ENCODE data around the gene MRPL52. TPM values are rescaled to one million over a fixed set of nuclear protein-coding genes. Genes with fewer than 3 reads are reported as not detected.
"Not testable (repeated sequence)": the region's sequence is repeated elsewhere in the genome, so short reads cannot be mapped to it uniquely, and the experiment has no call there.

The MRPL52 gene
- total and polyA plus RNA-seq, 2 experiments from 2014 or later = 97.9 to 259 TPM

- H3K4me3 ChIP-seq = no peak overlapping the region
- no peak for TF ChIP-seq CTCF (IDR thresholded peaks at IDR 0.05; ENCODE audit: low read depth, low read length)
- peak in 1 of 2 donors; percentile 43 for DNase-seq (ENCODE audit: low read depth in 1 of 2, low spot score in 1 of 2)
- H3K36me3 ChIP-seq = no peaks in the 10 kb centered on the region
- no peaks in the 10 kb centered on the region for H3K9me3 ChIP-seq (ENCODE audit: low read depth)
- no peaks in the 10 kb centered on the region for H3K4me1 ChIP-seq (ENCODE audit: low read depth)
- no peak overlapping the region for H3K27ac ChIP-seq
- no peaks in the 10 kb centered on the region for H3K27me3 ChIP-seq
These were observed 38.4 kb upstream of the MRPL52 start for GRCh38 chr14:22791301-22791700.

GRCh38 chr14:22792158-22792557 is 37.5 kb upstream of the MRPL52 start:
- Histone ChIP-seq H3K4me1 (ENCODE audit: low read depth) (peaks cover under 1% of the 10 kb centered on the region), H3K27ac (no peak overlapping the region), H3K9me3 (ENCODE audit: low read depth) (no peaks in the 10 kb centered on the region), H3K27me3 (no peaks in the 10 kb centered on the region), H3K4me3 (no peak overlapping the region), H3K36me3 (no peaks in the 10 kb centered on the region)
- DNase-seq (ENCODE audit: low read depth in 1 of 2, low spot score in 1 of 2) = no peak
- no peak for TF ChIP-seq CTCF (IDR thresholded peaks at IDR 0.05; ENCODE audit: low read depth, low read length)

GRCh38 chr14:22793550-22793949 is 36.1 kb upstream of the MRPL52 start:
- H3K27me3 ChIP-seq; H3K36me3 ChIP-seq; H3K4me3 ChIP-seq; H3K9me3 ChIP-seq (ENCODE audit: low read depth); H3K4me1 ChIP-seq (ENCODE audit: low read depth); DNase-seq (ENCODE audit: low read depth in 1 of 2, low spot score in 1 of 2); H3K27ac ChIP-seq: not testable (repeated sequence)

GRCh38 chr14:22793976-22794375 is 35.7 kb upstream of the MRPL52 start:
- Histone ChIP-seq H3K27ac (no peak overlapping the region), H3K9me3 (ENCODE audit: low read depth) (no peaks in the 10 kb centered on the region), H3K36me3 (no peaks in the 10 kb centered on the region), H3K4me1 (ENCODE audit: low read depth) (peaks cover 3% of the 10 kb centered on the region), H3K27me3 (no peaks in the 10 kb centered on the region), H3K4me3 (no peak overlapping the region)
- TF ChIP-seq CTCF (IDR thresholded peaks at IDR 0.05; ENCODE audit: low read depth, low read length) = no peak
- DNase-seq (ENCODE audit: low read depth in 1 of 2, low spot score in 1 of 2) = no peak

GRCh38 chr14:22794551-22794951 is 35.1 kb upstream of the MRPL52 start:
- Histone ChIP-seq H3K27ac (no peak overlapping the region), H3K4me3 (no peak overlapping the region), H3K36me3 (no peaks in the 10 kb centered on the region), H3K9me3 (ENCODE audit: low read depth) (no peaks in the 10 kb centered on the region), H3K4me1 (ENCODE audit: low read depth) (peaks cover 3% of the 10 kb centered on the region), H3K27me3 (no peaks in the 10 kb centered on the region)
- no peak for DNase-seq (ENCODE audit: low read depth in 1 of 2, low spot score in 1 of 2)
- no peak for TF ChIP-seq CTCF (IDR thresholded peaks at IDR 0.05; ENCODE audit: low read depth, low read length)

GRCh38 chr14:22796087-22796707 is 33.5 kb upstream of the MRPL52 start:
- Histone ChIP-seq H3K9me3 (ENCODE audit: low read depth) (no peaks in the 10 kb centered on the region), H3K36me3 (no peaks in the 10 kb centered on the region), H3K27ac (no peak overlapping the region), H3K27me3 (no peaks in the 10 kb centered on the region), H3K4me1 (ENCODE audit: low read depth) (peaks cover 3% of the 10 kb centered on the region), H3K4me3 (no peak overlapping the region)
- no peak for DNase-seq (ENCODE audit: low read depth in 1 of 2, low spot score in 1 of 2)
- no peak for TF ChIP-seq CTCF (IDR thresholded peaks at IDR 0.05; ENCODE audit: low read depth, low read length)
